Stomach (tissue), 9 donors: Measurements from ENCODE around the gene MED22. TPM values are rescaled to one million over a fixed set of nuclear protein-coding genes. Genes with fewer than 3 reads are reported as not detected.
"Not testable (repeated sequence)": the region's sequence is repeated elsewhere in the genome, so short reads cannot be mapped to it uniquely, and the experiment has no call there.

Source experiments
- DNase-seq, 2 donors: peaks; one replicate each; pipeline versions ENCODE4 v3.0.0 to v3.0.0-alpha.2; 2013 to 2019
- H3K27ac ChIP-seq, 5 donors: fragments of 200-600 bp in 4 of 5; sonication (generic) in 4 of 5; one replicate each; pipeline ENCODE4 v1.5.1; 2013 to 2019; ENCODE audit warnings: mild to moderate bottlenecking in 1 of 5, moderate library complexity in 1 of 5
- H3K27me3 ChIP-seq, 3 donors: fragments of 200-600 bp; sonication (generic); one replicate each; pipeline ENCODE4 v1.5.1; 2017 to 2019; ENCODE audit warnings: mixed run types in 1 of 3
- H3K36me3 ChIP-seq, 4 donors: fragments of 200-600 bp; sonication (generic); 1 replicate in 3 of 4; 2 replicates in 1 of 4; pipeline ENCODE4 v1.5.1; 2016 to 2019
- H3K4me1 ChIP-seq, 4 donors: fragments of 200-600 bp; sonication (generic); one replicate each; pipeline ENCODE4 v1.5.1; 2016 to 2019
- H3K4me3 ChIP-seq, 4 donors: fragments of 200-600 bp; sonication (generic) in 3 of 4; one replicate each; pipeline ENCODE4 v1.5.1; 2016 to 2019; ENCODE audit warnings: mild to moderate bottlenecking in 1 of 4
- H3K9me3 ChIP-seq, 4 donors: fragments of 200-600 bp; sonication (generic); one replicate each; pipeline ENCODE4 v1.5.1; 2016 to 2019
- EP300 ChIP-seq: sonication (generic); formaldehyde crosslinking; IDR thresholded peaks from one replicate; pipeline ENCODE4 v1.6.1; 2017; ENCODE audit warnings: antibody characterized with exemption
- POLR2A ChIP-seq, 4 donors: fragments of 450-650 bp; IDR thresholded peaks; one replicate each; pipeline ENCODE4 v1.6.1; 2016; ENCODE audit warnings: antibody characterized with exemption in 4 of 4, control low read depth in 2 of 4, mild to moderate bottlenecking in 1 of 4, moderate library complexity in 1 of 4
- POLR2AphosphoS5 ChIP-seq, 3 donors: sonication (generic); formaldehyde crosslinking; IDR thresholded peaks; one replicate each; pipeline ENCODE4 v1.6.1; 2016; ENCODE audit warnings: antibody characterized with exemption in 3 of 3
- WGBS, 5 donors: extraction: QIAGEN DNeasy Blood & Tissue Kit in 3 of 5; methylation state at CpG; one replicate each; pipeline versions ENCODE4 v1.1.5 to v1.1.7; 2013 to 2018; 5-methylcytosine and 5-hydroxymethylcytosine counted together
- intact Hi-C: fragments of 100-400 bp; cut with DNase I; formaldehyde crosslinking; loops from one replicate; pipeline ENCODE4 v1.15.1; 2023; ENCODE audit warnings: low total_unique reads
- polyA plus RNA-seq, 3 donors: library from polyadenylated mRNA; stranded (reverse); fragments of 200-250 nt; gene quantifications; one replicate each; pipeline ENCODE4 v1.2.3, GENCODE V29; 2013
- total RNA-seq, 5 donors: library from RNA; depleted of rRNA; stranded (reverse); fragments of >200 nt; gene quantifications; one replicate each; pipeline versions ENCODE4 v1.1.0 to v1.2.3, GENCODE V29; 2014 to 2016
- TF ChIP-seq, protein P1 (sequence below), 7 experiments: fragments of 450-650 bp in 4 of 7; fragments of 200-600 bp in 3 of 7; sonication (generic) in 3 of 7; IDR thresholded peaks; one replicate each; pipeline ENCODE4 v1.5.1; 2016 to 2019; ENCODE audit warnings: antibody characterized with exemption in 7 of 7, control low read depth in 2 of 7, mild to moderate bottlenecking in 1 of 7
- donor health status: healthy with polysubstance abuse.
- donor health status: Bipolar disorder and iron deficiency.
- donor health status: healthy.

MED22 gene
- total and polyA plus RNA-seq, 8 donors, result 4.7 to 27.7 (median 20.0) TPM

DNA sequence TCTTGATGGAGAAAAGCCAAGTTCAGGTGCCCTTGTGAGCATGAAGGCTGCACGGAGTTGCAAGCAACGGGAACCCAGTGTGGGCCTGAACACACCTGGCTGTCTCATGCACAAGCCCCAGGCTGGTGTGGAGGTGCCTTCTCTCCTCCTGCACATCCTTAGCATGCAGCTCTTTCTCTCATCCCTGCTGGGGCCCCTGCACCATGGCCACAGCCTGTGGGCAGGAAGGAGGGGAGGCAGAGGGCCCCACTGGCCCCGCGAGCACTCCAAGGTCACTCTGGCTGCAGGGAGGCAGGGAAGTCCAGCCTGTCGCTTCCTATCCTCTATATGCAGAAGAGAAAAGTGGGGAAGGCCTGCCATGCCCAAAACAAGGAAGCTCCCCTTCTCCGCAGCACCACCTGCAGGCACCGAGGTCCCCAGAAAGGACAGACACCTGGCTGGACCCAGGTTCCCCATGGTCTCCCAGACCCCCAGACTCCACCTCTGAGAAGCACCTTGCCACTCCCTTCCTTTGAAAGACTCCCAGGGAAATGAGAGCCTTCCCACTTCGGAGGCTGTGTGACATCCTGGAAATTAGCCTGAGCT lies 46.8 kb upstream of the MED22 start:
- no peaks in the 10 kb centered on the region for H3K4me1 ChIP-seq
- 15 to 37% (median 20%) methylated on average over 3 to 8 of the region's 8 CpGs for WGBS, 5 donors
- H3K27me3 ChIP-seq, result peaks cover 0 to 71% (median 21%) of the 10 kb centered on the region in 3 donors
- no peaks in the 10 kb centered on the region for H3K9me3 ChIP-seq
- peaks cover 0 to under 1% (median 0%) of the 10 kb centered on the region in 4 donors for H3K36me3 ChIP-seq
- no peak overlapping the region for H3K27ac ChIP-seq
- no peak overlapping the region for H3K4me3 ChIP-seq
- TF ChIP-seq, protein P1, sequence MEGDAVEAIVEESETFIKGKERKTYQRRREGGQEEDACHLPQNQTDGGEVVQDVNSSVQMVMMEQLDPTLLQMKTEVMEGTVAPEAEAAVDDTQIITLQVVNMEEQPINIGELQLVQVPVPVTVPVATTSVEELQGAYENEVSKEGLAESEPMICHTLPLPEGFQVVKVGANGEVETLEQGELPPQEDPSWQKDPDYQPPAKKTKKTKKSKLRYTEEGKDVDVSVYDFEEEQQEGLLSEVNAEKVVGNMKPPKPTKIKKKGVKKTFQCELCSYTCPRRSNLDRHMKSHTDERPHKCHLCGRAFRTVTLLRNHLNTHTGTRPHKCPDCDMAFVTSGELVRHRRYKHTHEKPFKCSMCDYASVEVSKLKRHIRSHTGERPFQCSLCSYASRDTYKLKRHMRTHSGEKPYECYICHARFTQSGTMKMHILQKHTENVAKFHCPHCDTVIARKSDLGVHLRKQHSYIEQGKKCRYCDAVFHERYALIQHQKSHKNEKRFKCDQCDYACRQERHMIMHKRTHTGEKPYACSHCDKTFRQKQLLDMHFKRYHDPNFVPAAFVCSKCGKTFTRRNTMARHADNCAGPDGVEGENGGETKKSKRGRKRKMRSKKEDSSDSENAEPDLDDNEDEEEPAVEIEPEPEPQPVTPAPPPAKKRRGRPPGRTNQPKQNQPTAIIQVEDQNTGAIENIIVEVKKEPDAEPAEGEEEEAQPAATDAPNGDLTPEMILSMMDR (IDR thresholded peaks at IDR 0.05), result no peak
- TF ChIP-seq POLR2A (IDR thresholded peaks at IDR 0.05) (no peak), POLR2AphosphoS5 (IDR thresholded peaks at IDR 0.05) (no peak), EP300 (no peak)
- intact Hi-C loops, result no loop called here
- DNase-seq, result no peak

- no peak for DNase-seq
- TF ChIP-seq POLR2A (IDR thresholded peaks at IDR 0.05), result no peak
- TF ChIP-seq EP300, result no peak
- TF ChIP-seq, protein P1 (IDR thresholded peaks at IDR 0.05), result no peak
- TF ChIP-seq POLR2AphosphoS5 (IDR thresholded peaks at IDR 0.05), result no peak
- Histone ChIP-seq H3K4me1 (no peaks in the 10 kb centered on the region), H3K4me3 (no peak overlapping the region), H3K36me3 (no peaks in the 10 kb centered on the region), H3K27ac (no peak overlapping the region), H3K9me3 (no peaks in the 10 kb centered on the region), H3K27me3 (peaks cover 0 to 78% (median 21%) of the 10 kb centered on the region in 3 donors)
- WGBS, 5 donors, result 90 to 100% (median 92%) methylated on average over 3 of the region's 3 CpGs
- intact Hi-C loops, result no loop called here
Observed at GRCh38 chr9:133393399-133393798, 45.5 kb upstream of the MED22 start.

DNA sequence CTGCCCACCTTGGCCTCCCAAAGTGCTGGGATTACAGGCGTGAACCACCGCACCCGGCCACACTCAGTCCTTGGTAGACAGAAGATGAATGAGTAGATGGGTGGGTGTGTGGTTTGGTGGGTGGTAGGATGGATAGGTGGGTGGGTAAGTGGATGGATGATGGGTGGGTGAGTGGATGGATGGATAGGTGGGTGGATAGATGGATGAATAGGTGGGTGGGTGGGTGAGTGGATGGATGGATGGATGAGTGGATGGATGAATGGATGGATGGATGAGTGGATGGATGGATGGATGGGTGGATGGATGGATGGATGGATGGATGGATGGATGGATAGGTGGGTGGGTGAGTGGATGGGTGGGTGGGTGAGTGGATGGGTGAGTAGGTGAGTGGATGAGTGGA lies 44.4 kb upstream of the MED22 start:
- 90 to 98% (median 96%) methylated on average over 3 of the region's 3 CpGs for WGBS, 5 donors
- H3K9me3 ChIP-seq, DNase-seq, intact Hi-C loops, H3K4me1 ChIP-seq, H3K4me3 ChIP-seq, H3K27ac ChIP-seq, H3K36me3 ChIP-seq: not testable (repeated sequence)
- H3K27me3 ChIP-seq, result peaks cover 0 to 72% (median 21%) of the 10 kb centered on the region in 3 donors

DNA sequence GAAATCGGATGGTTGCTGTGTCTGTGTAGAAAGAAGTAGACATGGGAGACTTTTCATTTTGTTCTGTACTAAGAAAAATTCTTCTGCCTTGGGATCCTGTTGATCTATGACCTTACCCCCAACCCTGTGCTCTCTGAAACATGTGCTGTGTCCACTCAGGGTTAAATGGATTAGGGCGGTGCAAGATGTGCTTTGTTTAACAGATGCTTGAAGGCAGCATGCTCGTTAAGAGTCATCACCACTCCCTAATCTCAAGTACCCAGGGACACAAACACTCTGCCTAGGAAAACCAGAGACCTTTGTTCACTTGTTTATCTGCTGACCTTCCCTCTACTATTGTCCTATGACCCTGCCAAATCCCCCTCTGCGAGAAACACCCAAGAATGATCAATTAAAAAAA lies 43.5 kb upstream of the MED22 start:
- intact Hi-C loops, H3K9me3 ChIP-seq, DNase-seq, H3K27ac ChIP-seq, H3K4me3 ChIP-seq, H3K4me1 ChIP-seq, H3K36me3 ChIP-seq: not testable (repeated sequence)
- peaks cover 0 to 63% (median 14%) of the 10 kb centered on the region in 3 donors for H3K27me3 ChIP-seq
- WGBS, 5 donors, result 29 to 45% (median 31%) methylated on average over 1 to 3 of the region's 4 CpGs

DNA sequence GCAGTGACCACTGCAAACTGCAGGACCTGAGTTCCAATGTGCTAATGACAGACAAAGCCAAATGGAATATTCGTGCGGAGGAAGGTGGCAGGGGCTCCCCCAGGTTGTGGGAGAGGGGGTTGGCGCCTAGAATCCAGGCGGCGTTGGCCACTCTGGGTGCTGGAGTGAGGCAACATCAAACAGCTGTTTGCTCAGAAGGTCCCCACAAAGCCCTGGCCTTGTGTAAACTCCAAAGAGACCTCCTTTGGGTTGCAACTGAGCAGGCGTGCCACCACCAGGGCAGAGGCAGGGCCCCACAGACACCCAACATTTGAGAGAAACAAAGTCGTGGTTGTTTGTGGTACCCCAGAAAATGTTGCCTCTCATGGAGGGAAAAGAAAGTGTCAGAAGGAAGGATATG lies 42.8 kb upstream of the MED22 start:
- WGBS, 5 donors, result 78 to 84% (median 82%) methylated on average over 7 of the region's 7 CpGs
- H3K4me3 ChIP-seq, result no peak overlapping the region
- DNase-seq, result no peak
- H3K36me3 ChIP-seq, result no peaks in the 10 kb centered on the region
- intact Hi-C loops, result no loop called here
- H3K27ac ChIP-seq, result no peak overlapping the region
- no peaks in the 10 kb centered on the region for H3K9me3 ChIP-seq
- peaks cover 0 to 58% (median 10%) of the 10 kb centered on the region in 3 donors for H3K27me3 ChIP-seq
- peaks cover 0 to 8% (median under 1%) of the 10 kb centered on the region in 4 donors for H3K4me1 ChIP-seq
- TF ChIP-seq POLR2A (IDR thresholded peaks at IDR 0.05), result no peak
- TF ChIP-seq, protein P1 (IDR thresholded peaks at IDR 0.05), result no peak
- no peak for TF ChIP-seq EP300
- TF ChIP-seq POLR2AphosphoS5 (IDR thresholded peaks at IDR 0.05), result no peak
